GM21737 (cell line): ENCODE data around the gene DENND1B.
"Not testable (repeated sequence)": the region's sequence is repeated elsewhere in the genome, so short reads cannot be mapped to it uniquely, and the experiment has no call there.

Source experiments
- ATAC-seq: cut with Tn5 transposase; IDR thresholded peaks from one replicate; pipeline ENCODE4 v1.9.1; 2021; ENCODE audit warnings: mild to moderate bottlenecking, moderate library complexity; ENCODE audit not compliant: unreplicated experiment

DENND1B gene

GRCh38 chr1:197750366-197750765 lies 24.9 kb downstream of the DENND1B start:
- no peak for ATAC-seq

GRCh38 chr1:197745911-197746310 lies 29.4 kb downstream of the DENND1B start:
- no peak for ATAC-seq

GRCh38 chr1:197744979-197745378 lies 30.3 kb downstream of the DENND1B start:
- ATAC-seq = no peak

GRCh38 chr1:197743578-197743977 lies 31.7 kb downstream of the DENND1B start:
- ATAC-seq = no peak

GRCh38 chr1:197740992-197741391 lies 34.3 kb downstream of the DENND1B start:
- ATAC-seq = no peak

- ATAC-seq = no peak
These were observed 36.4 kb downstream of the DENND1B start for GRCh38 chr1:197738927-197739326.

- no peak for ATAC-seq
These were observed 37.4 kb downstream of the DENND1B start for GRCh38 chr1:197737916-197738315.

- ATAC-seq = no peak
These were observed 38.6 kb downstream of the DENND1B start for GRCh38 chr1:197736685-197737084.

- ATAC-seq = no peak
These were observed 39.8 kb downstream of the DENND1B start for GRCh38 chr1:197735461-197735860.

GRCh38 chr1:197733324-197733723 lies 42.0 kb downstream of the DENND1B start:
- no peak for ATAC-seq

- ATAC-seq = no peak
These were observed 43.1 kb downstream of the DENND1B start for GRCh38 chr1:197732187-197732586.

GRCh38 chr1:197731449-197731848 lies 43.8 kb downstream of the DENND1B start:
- no peak for ATAC-seq

GRCh38 chr1:197725976-197726375 lies 49.3 kb downstream of the DENND1B start:
- ATAC-seq = no peak

GRCh38 chr1:197725044-197725443 lies 50.2 kb downstream of the DENND1B start:
- ATAC-seq = no peak

- no peak for ATAC-seq
These were observed 59.5 kb downstream of the DENND1B start for GRCh38 chr1:197715806-197716205.

GRCh38 chr1:197706601-197707000 lies 68.7 kb downstream of the DENND1B start:
- ATAC-seq = no peak

- ATAC-seq = no peak
These were observed 69.3 kb downstream of the DENND1B start for GRCh38 chr1:197705941-197706340.

GRCh38 chr1:197700688-197701087 lies 74.6 kb downstream of the DENND1B start:
- ATAC-seq = not testable (repeated sequence)

- ATAC-seq = no peak
These were observed 78.9 kb downstream of the DENND1B start for GRCh38 chr1:197696372-197696771.

- ATAC-seq = no peak
These were observed 79.3 kb downstream of the DENND1B start for GRCh38 chr1:197695961-197696360.

- no peak for ATAC-seq
These were observed 82.3 kb downstream of the DENND1B start for GRCh38 chr1:197692965-197693364.

- no peak for ATAC-seq
These were observed 83.5 kb downstream of the DENND1B start for GRCh38 chr1:197691816-197692215.

GRCh38 chr1:197690074-197690473 lies 85.2 kb downstream of the DENND1B start:
- no peak for ATAC-seq

- ATAC-seq = no peak
These were observed 87.0 kb downstream of the DENND1B start for GRCh38 chr1:197688233-197688632.
